Ishikawa (cell line): ENCODE results near the gene LDAH.

Experiments used
- CREB1 ChIP-seq: IDR thresholded peaks from 2 replicates; pipeline ENCODE4 v1.6.1; 2012; ENCODE audit warnings: low read depth
- EP300 ChIP-seq: IDR thresholded peaks from 2 replicates; pipeline ENCODE4 v1.6.1; 2012; ENCODE audit warnings: borderline replicate concordance
- MAX ChIP-seq: IDR thresholded peaks from 2 replicates; pipeline ENCODE4 v1.6.1; 2012
- NFIC ChIP-seq: IDR thresholded peaks from 2 replicates; pipeline ENCODE4 v1.6.1; 2012
- RAD21 ChIP-seq: IDR thresholded peaks from 2 replicates; pipeline ENCODE4 v1.6.1; 2012; ENCODE audit warnings: low read depth
- TAF1 ChIP-seq: IDR thresholded peaks from 2 replicates; pipeline ENCODE4 v1.6.1; 2012; ENCODE audit warnings: low read depth, mild to moderate bottlenecking
- TEAD4 ChIP-seq: IDR thresholded peaks from 2 replicates; pipeline ENCODE4 v1.6.1; 2012
- USF1 ChIP-seq: IDR thresholded peaks from 2 replicates; pipeline ENCODE4 v1.6.1; 2012
- YY1 ChIP-seq: IDR thresholded peaks from 2 replicates; pipeline ENCODE4 v1.6.1; 2012; ENCODE audit warnings: low read depth

GRCh38 chr2:20662308-20662937, 160.5 kb downstream of the LDAH start:
- TF ChIP-seq RAD21 (no peak), CREB1 (no peak), TEAD4 (no peak), YY1 (no peak), NFIC (no peak), USF1 (no peak), TAF1 (no peak), MAX (no peak), EP300 (no peak)
